Measurements from ENCODE around the gene SANBR.

GRCh38 chr2:61089797-61090196 is 24.1 kb downstream of the SANBR start:
- no peak for TF ChIP-seq CTCF (IDR thresholded peaks at IDR 0.05)
- no peak for TF ChIP-seq POLR2A (IDR thresholded peaks at IDR 0.05)

Measured in thyroid gland (tissue), 4 donors.